ENCODE data around the gene ZNF638.

The ZNF638 gene

DNA sequence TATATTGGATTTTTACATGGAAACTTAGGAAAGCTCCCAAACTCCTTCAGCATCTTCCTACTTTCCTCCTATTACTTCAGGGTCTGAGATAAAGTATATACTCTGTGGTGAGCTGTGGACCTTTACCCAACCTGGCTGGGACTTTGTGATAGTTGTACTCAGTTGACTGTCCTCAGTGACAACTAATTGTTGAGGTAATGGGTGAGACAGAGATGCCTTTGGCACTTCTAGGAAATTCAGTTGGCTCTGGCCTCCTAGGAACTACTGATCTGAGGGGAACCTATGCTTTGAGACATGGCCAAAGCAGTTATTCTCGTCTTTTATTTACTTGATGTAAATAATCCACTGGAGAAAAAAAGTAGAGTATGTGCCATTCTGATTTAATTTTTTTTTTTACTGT is 39.4 kb upstream of the ZNF638 start:
- H3F3A ChIP-seq (ENCODE audit: insufficient read depth, low read length) = no peaks in the 10 kb centered on the region
- H3K27me3 ChIP-seq (ENCODE audit: insufficient read depth, low read length) = no peaks in the 10 kb centered on the region
- no peak overlapping the region for H2AFZ ChIP-seq (ENCODE audit: low read length)
- no peaks in the 10 kb centered on the region for H3K79me2 ChIP-seq (ENCODE audit: insufficient read depth, low read length)
- no peak overlapping the region for H3K4me2 ChIP-seq (ENCODE audit: low read length)
- no peak overlapping the region for H3K27ac ChIP-seq (ENCODE audit: low read depth, low read length, poor library complexity, severe bottlenecking)
- H3K9me3 ChIP-seq (ENCODE audit: low read length) = no peaks in the 10 kb centered on the region
- no peaks in the 10 kb centered on the region for H3K4me1 ChIP-seq (ENCODE audit: insufficient read depth, low read length, severe bottlenecking)
- no peaks in the 10 kb centered on the region for H3K36me3 ChIP-seq (ENCODE audit: insufficient read depth, low read length)
- H4K20me1 ChIP-seq (ENCODE audit: insufficient read depth, low read length) = no peaks in the 10 kb centered on the region
- no peak overlapping the region for H3K4me3 ChIP-seq (ENCODE audit: low read depth, low read length, poor library complexity, severe bottlenecking)
- H3K9me2 ChIP-seq (ENCODE audit: low read depth, low read length) = no peaks in the 10 kb centered on the region
- H3K9ac ChIP-seq (ENCODE audit: low read length) = no peak overlapping the region
- TF ChIP-seq, protein P1, sequence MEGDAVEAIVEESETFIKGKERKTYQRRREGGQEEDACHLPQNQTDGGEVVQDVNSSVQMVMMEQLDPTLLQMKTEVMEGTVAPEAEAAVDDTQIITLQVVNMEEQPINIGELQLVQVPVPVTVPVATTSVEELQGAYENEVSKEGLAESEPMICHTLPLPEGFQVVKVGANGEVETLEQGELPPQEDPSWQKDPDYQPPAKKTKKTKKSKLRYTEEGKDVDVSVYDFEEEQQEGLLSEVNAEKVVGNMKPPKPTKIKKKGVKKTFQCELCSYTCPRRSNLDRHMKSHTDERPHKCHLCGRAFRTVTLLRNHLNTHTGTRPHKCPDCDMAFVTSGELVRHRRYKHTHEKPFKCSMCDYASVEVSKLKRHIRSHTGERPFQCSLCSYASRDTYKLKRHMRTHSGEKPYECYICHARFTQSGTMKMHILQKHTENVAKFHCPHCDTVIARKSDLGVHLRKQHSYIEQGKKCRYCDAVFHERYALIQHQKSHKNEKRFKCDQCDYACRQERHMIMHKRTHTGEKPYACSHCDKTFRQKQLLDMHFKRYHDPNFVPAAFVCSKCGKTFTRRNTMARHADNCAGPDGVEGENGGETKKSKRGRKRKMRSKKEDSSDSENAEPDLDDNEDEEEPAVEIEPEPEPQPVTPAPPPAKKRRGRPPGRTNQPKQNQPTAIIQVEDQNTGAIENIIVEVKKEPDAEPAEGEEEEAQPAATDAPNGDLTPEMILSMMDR (IDR thresholded peaks at IDR 0.05; ENCODE audit: low read length) = no peak
- no peak for TF ChIP-seq EZH2 (IDR thresholded peaks at IDR 0.05; ENCODE audit: borderline replicate concordance, low read length)

GRCh38 chr2:71298914-71299313 is 32.7 kb upstream of the ZNF638 start:
- H3F3A ChIP-seq (ENCODE audit: insufficient read depth, low read length) = no peaks in the 10 kb centered on the region
- no peak for TF ChIP-seq EZH2 (IDR thresholded peaks at IDR 0.05; ENCODE audit: borderline replicate concordance, low read length)
- TF ChIP-seq, protein P1 (IDR thresholded peaks at IDR 0.05; ENCODE audit: low read length) = no peak
- H3K9ac ChIP-seq (ENCODE audit: low read length) = no peak overlapping the region
- H3K9me2 ChIP-seq (ENCODE audit: low read depth, low read length) = no peaks in the 10 kb centered on the region
- H3K27me3 ChIP-seq (ENCODE audit: insufficient read depth, low read length) = no peaks in the 10 kb centered on the region
- no peaks in the 10 kb centered on the region for H3K36me3 ChIP-seq (ENCODE audit: insufficient read depth, low read length)
- H4K20me1 ChIP-seq (ENCODE audit: insufficient read depth, low read length) = no peaks in the 10 kb centered on the region
- H3K4me3 ChIP-seq (ENCODE audit: low read depth, low read length, poor library complexity, severe bottlenecking) = no peak overlapping the region
- no peak overlapping the region for H3K4me2 ChIP-seq (ENCODE audit: low read length)
- no peak overlapping the region for H3K27ac ChIP-seq (ENCODE audit: low read depth, low read length, poor library complexity, severe bottlenecking)
- no peak overlapping the region for H2AFZ ChIP-seq (ENCODE audit: low read length)
- no peaks in the 10 kb centered on the region for H3K9me3 ChIP-seq (ENCODE audit: low read length)
- H3K4me1 ChIP-seq (ENCODE audit: insufficient read depth, low read length, severe bottlenecking) = no peaks in the 10 kb centered on the region
- H3K79me2 ChIP-seq (ENCODE audit: insufficient read depth, low read length) = no peaks in the 10 kb centered on the region

GRCh38 chr2:71299507-71299906 is 32.1 kb upstream of the ZNF638 start:
- no peaks in the 10 kb centered on the region for H3K9me2 ChIP-seq (ENCODE audit: low read depth, low read length)

More at GRCh38 chr2:71299507-71299906, 32.1 kb upstream of the ZNF638 start:
- no peaks in the 10 kb centered on the region for H3K79me2 ChIP-seq (ENCODE audit: insufficient read depth, low read length)
- H3F3A ChIP-seq (ENCODE audit: insufficient read depth, low read length) = no peaks in the 10 kb centered on the region
- no peaks in the 10 kb centered on the region for H3K4me1 ChIP-seq (ENCODE audit: insufficient read depth, low read length, severe bottlenecking)
- no peak overlapping the region for H3K4me2 ChIP-seq (ENCODE audit: low read length)
- no peak overlapping the region for H3K4me3 ChIP-seq (ENCODE audit: low read depth, low read length, poor library complexity, severe bottlenecking)
- H3K27ac ChIP-seq (ENCODE audit: low read depth, low read length, poor library complexity, severe bottlenecking) = no peak overlapping the region
- no peaks in the 10 kb centered on the region for H4K20me1 ChIP-seq (ENCODE audit: insufficient read depth, low read length)
- H3K36me3 ChIP-seq (ENCODE audit: insufficient read depth, low read length) = no peaks in the 10 kb centered on the region
- TF ChIP-seq EZH2 (IDR thresholded peaks at IDR 0.05; ENCODE audit: borderline replicate concordance, low read length) = no peak
- TF ChIP-seq, protein P1 (IDR thresholded peaks at IDR 0.05; ENCODE audit: low read length) = peak; percentile 80
- no peak overlapping the region for H3K9ac ChIP-seq (ENCODE audit: low read length)
- H2AFZ ChIP-seq (ENCODE audit: low read length) = no peak overlapping the region
- H3K27me3 ChIP-seq (ENCODE audit: insufficient read depth, low read length) = no peaks in the 10 kb centered on the region
- H3K9me3 ChIP-seq (ENCODE audit: low read length) = no peaks in the 10 kb centered on the region

Measured in OCI-LY1 (cell line).